HepG2 (cell line): ENCODE results near the gene MRPL38. TPM values are rescaled to one million over a fixed set of nuclear protein-coding genes. Genes with fewer than 3 reads are reported as not detected.

Experiments
- ATAC-seq: fragments of 200-7000 bp; cut with Tn5 transposase; 3 replicates; pipeline ENCODE4 v1.9.1; 2020; ENCODE audit warnings: mild to moderate bottlenecking, moderate library complexity
- BruUV-seq: library from RNA; stranded (reverse); fragments of 400-500 nt; replicated peaks from 2 replicates; lab custom pipeline; 2021; lab: Mats Ljungman, UMichigan
- CTCF ChIA-PET: fragments of 300-600 bp; formaldehyde crosslinking; extraction: SDS; loops from one replicate; lab custom pipeline; 2021; ENCODE audit warnings: low total read pairs, inconsistent platforms, low intra/inter-chr PET ratio; lab: Yijun Ruan, JAX
- POLR2A ChIA-PET: fragments of 350-600 bp; sonication (Branson Sonifier 250); formaldehyde crosslinking; loops from one replicate; lab custom pipeline; 2020; ENCODE audit warnings: antibody characterized with exemption, inconsistent platforms; lab: Yijun Ruan, JAX
- DNase-seq: peaks from one replicate; pipeline ENCODE4 v3.0.0-alpha.2; 2015; ENCODE audit warnings: low spot score
- FAIRE-seq: peaks from 3 replicates; lab custom pipeline; 2011; peaks lifted over from hg19 to GRCh38; lab: Jason Lieb, UNC
- H2AFZ ChIP-seq: one replicate; pipeline ENCODE4 v1.6.1; 2011; ENCODE audit warnings: low read length, inconsistent platforms
- H3K27ac ChIP-seq: fragments of 300-600 bp; 3 replicates; pipeline ENCODE4 v1.8.0; 2011; ENCODE audit warnings: mixed run types, mild to moderate bottlenecking, mixed read lengths, low read length, inconsistent platforms; ENCODE audit not compliant: insufficient read depth; ENCODE audit errors: extremely low read length
- H3K27me3 ChIP-seq, 2 experiments: fragments of 200-600 bp in 1 of 2; 2 replicates in 1 of 2; 3 replicates in 1 of 2; pipeline versions ENCODE4 v1.6.0 to v1.8.0; 2011; ENCODE audit warnings: low read length in 2 of 2, mild to moderate bottlenecking in 2 of 2, moderate library complexity in 2 of 2, inconsistent platforms in 1 of 2; ENCODE audit not compliant: insufficient read depth in 2 of 2, control insufficient read depth in 1 of 2
- H3K36me3 ChIP-seq, 2 experiments: fragments of 200-600 bp in 1 of 2; replicated peaks in 1 of 2; 2 replicates in 1 of 2; 3 replicates in 1 of 2; pipeline versions ENCODE4 v1.5.1 to v1.8.0; 2011; ENCODE audit warnings: low read length in 2 of 2, inconsistent platforms in 1 of 2; ENCODE audit not compliant: insufficient read depth in 2 of 2, control insufficient read depth in 1 of 2
- H3K4me1 ChIP-seq: 2 replicates; pipeline ENCODE4 v1.5.1; 2012; ENCODE audit warnings: low read length, inconsistent platforms; ENCODE audit not compliant: insufficient read depth
- H3K4me2 ChIP-seq: 2 replicates; pipeline ENCODE4 v1.6.0; 2011; ENCODE audit warnings: low read depth, low read length, inconsistent platforms
- H3K4me3 ChIP-seq, 3 experiments: fragments of 200-600 bp in 1 of 3; sonication (generic), shearing (Covaris generic) in 1 of 3; replicated peaks in 1 of 3; 2 replicates each; pipeline ENCODE4 v1.5.1; 2011 to 2016; ENCODE audit warnings: low read length in 3 of 3, inconsistent platforms in 2 of 3, low read depth in 2 of 3, mild to moderate bottlenecking in 2 of 3, control low read depth in 1 of 3, mixed read lengths in 1 of 3; ENCODE audit not compliant: insufficient read depth in 1 of 3
- H3K79me2 ChIP-seq: one replicate; pipeline ENCODE4 v1.6.1; 2011; ENCODE audit warnings: low read length, inconsistent platforms; ENCODE audit not compliant: insufficient read depth
- H3K9ac ChIP-seq: 2 replicates; pipeline ENCODE4 v1.6.0; 2011; ENCODE audit warnings: mild to moderate bottlenecking, low read depth, low read length, inconsistent platforms; ENCODE audit not compliant: insufficient read depth
- H3K9me3 ChIP-seq: 2 replicates; pipeline ENCODE4 v1.5.1; 2012; ENCODE audit warnings: mild to moderate bottlenecking, low read length
- H4K20me1 ChIP-seq: 2 replicates; pipeline ENCODE4 v1.6.0; 2011; ENCODE audit warnings: inconsistent platforms, mild to moderate bottlenecking, low read length, moderate library complexity; ENCODE audit not compliant: insufficient read depth
- AHR ChIP-seq: IDR thresholded peaks from 2 replicates; pipeline ENCODE4 v1.6.1; 2018; ENCODE audit warnings: missing genetic modification reagents, missing compliant biosample characterization
- EED ChIP-seq: sonication (generic); formaldehyde crosslinking; IDR thresholded peaks from 2 replicates; pipeline ENCODE4 v1.5.0; 2020; ENCODE audit warnings: mild to moderate bottlenecking, missing genetic modification reagents
- MBNL3 ChIP-seq: fragments of 250-450 bp; sonication (Bioruptor Pico); conservative IDR thresholded peaks from 2 replicates; pipeline ENCODE4 v1.8.0; 2022; ENCODE audit warnings: mild to moderate bottlenecking, inconsistent platforms
- THRA ChIP-seq: sonication (generic); formaldehyde crosslinking; IDR thresholded peaks from 2 replicates; pipeline ENCODE4 v1.4.0; 2020; ENCODE audit warnings: missing genetic modification reagents, borderline replicate concordance
- ZMAT3 ChIP-seq: sonication (generic); formaldehyde crosslinking; conservative IDR thresholded peaks from 2 replicates; pipeline ENCODE4 v1.7.0; 2021; ENCODE audit warnings: missing genetic modification reagents
- ZNF557 ChIP-seq: sonication (generic); formaldehyde crosslinking; IDR thresholded peaks from 2 replicates; pipeline ENCODE4 v1.4.0; 2020; ENCODE audit warnings: missing genetic modification reagents
- ZNF558 ChIP-seq: sonication (generic); formaldehyde crosslinking; IDR thresholded peaks from 2 replicates; pipeline ENCODE4 v1.9.0; 2022; ENCODE audit warnings: mild to moderate bottlenecking, missing genetic modification reagents, borderline replicate concordance
- ZNF660 ChIP-seq: sonication (generic); formaldehyde crosslinking; IDR thresholded peaks from 2 replicates; pipeline ENCODE4 v1.5.1; 2020; ENCODE audit warnings: mild to moderate bottlenecking, low read depth, missing genetic modification reagents, borderline replicate concordance
- ZNF879 ChIP-seq: sonication (generic); formaldehyde crosslinking; IDR thresholded peaks from 2 replicates; pipeline ENCODE4 v1.8.1; 2023; ENCODE audit warnings: missing genetic modification reagents
- WGBS: methylation state at CpG from one replicate; pipeline ENCODE4 v1.1.6; 2017; ENCODE audit warnings: low lambda C conversion rate; 5-methylcytosine and 5-hydroxymethylcytosine counted together
- in situ Hi-C: cut with HindIII; loops from 2 replicates; pipeline ENCODE4 v1.10.0; 2017; ENCODE audit warnings: low pct_unique_long_range_greater_than_20kb; ENCODE audit not compliant: extremely low pct_ligation_motif_present
- intact Hi-C: fragments of 100-400 bp; cut with micrococcal nuclease; formaldehyde crosslinking; loops from one replicate; pipeline ENCODE4 v1.10.0; 2022; ENCODE audit not compliant: unreplicated experiment
- polyA plus RNA-seq, 8 experiments: library from polyadenylated mRNA; depleted of rRNA in 3 of 8; stranded (reverse) in 7 of 8; unstranded in 1 of 8; fragments of >200 nt; fragmentation: Illumina TruSeq in 4 of 8; extraction: Trizol in 4 of 8; gene quantifications; 2 replicates each; pipeline versions ENCODE4 v1.2.1 to v1.2.3, GENCODE V29; 2011 to 2016; ENCODE audit warnings: low read depth in 4 of 8, missing spikeins in 1 of 8, mixed read lengths in 1 of 8; ENCODE audit not compliant: insufficient read depth in 1 of 8
- total RNA-seq, 5 experiments: library from RNA; depleted of rRNA; stranded (reverse); fragments of >200 nt; fragmentation: Illumina TruSeq; extraction: Trizol; gene quantifications; 2 replicates each; pipeline ENCODE4 v1.2.3, GENCODE V29; 2016; ENCODE audit warnings: low read depth in 1 of 5
- TF ChIP-seq, protein P1 (sequence below): sonication (generic); formaldehyde crosslinking; conservative IDR thresholded peaks from 2 replicates; pipeline ENCODE4 v1.4.0; 2020; ENCODE audit warnings: mild to moderate bottlenecking, missing genetic modification reagents, moderate library complexity
- TF ChIP-seq, protein P2 (sequence below): sonication (generic); formaldehyde crosslinking; IDR thresholded peaks from 2 replicates; pipeline ENCODE4 v1.4.0; 2020; ENCODE audit warnings: missing genetic modification reagents
- TF ChIP-seq, protein P3 (sequence below): sonication (generic); formaldehyde crosslinking; IDR thresholded peaks from 2 replicates; pipeline ENCODE4 v1.5.0; 2020; ENCODE audit warnings: mild to moderate bottlenecking, missing genetic modification reagents
- TF ChIP-seq, protein P4 (sequence below): sonication (generic); formaldehyde crosslinking; IDR thresholded peaks from 2 replicates; pipeline ENCODE4 v1.4.0; 2020; ENCODE audit warnings: missing genetic modification reagents, mild to moderate bottlenecking, borderline replicate concordance

MRPL38 gene
- total and polyA plus RNA-seq, 2 of the 13 experiments (the other 11 are each of a cell fraction or from before 2014, with no cell fraction given), result 83.7 to 125 TPM

DNA sequence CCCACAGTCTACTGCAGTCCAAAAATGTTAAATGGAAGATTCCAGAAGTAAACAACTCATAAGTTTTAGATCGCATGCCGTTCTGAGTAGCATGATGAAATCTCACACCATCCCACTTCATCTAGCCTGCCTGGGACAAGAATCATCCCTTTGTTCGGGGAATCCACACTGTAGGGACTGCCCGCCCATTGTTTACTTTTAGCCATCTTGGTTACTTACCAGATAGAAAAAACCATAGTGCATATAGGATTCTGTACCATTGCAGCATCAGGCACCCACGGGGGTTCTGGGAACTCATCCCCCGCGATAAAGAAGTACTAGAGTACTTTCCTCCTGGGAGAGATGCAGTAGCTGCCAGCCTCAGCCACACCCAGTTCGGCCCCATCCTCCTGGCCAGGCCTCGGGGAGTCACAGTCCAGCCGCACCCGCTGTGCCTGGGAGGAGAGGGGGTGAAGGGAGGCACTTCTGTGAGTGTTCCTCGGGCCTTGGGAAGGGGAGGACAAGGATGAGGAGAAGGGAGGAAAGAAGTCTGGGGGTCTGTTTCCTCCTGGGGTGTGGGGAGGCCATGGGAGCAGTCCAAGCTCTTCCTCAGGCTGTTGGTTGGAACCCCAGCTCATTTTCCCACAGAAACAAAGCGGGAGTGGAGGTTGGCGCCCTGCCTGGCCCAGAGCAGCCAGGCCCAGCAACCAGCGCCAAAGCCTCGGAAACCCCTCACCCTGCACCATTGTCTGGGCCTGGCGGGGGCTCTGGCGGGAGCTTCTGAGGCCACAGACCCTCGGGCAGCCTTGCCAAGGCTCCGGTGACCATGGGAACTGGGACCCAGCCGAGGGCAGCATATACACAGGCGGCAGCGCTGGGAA is 35.2 kb downstream of the MRPL38 start:
- CTCF ChIA-PET, result no interaction called here
- peak overlapping the region; percentile 84 for H3K4me2 ChIP-seq
- TF ChIP-seq ZNF557 (CRISPR knock-in tag) (no peak), ZNF558 (CRISPR knock-in tag) (no peak), ZNF660 (CRISPR knock-in tag) (no peak; the same call in 1 of the 2 replicates), MBNL3 (no peak), AHR (CRISPR knock-in tag) (0 out of 2 replicates have a peak, but pooled peaks have one; percentile 14), ZMAT3 (CRISPR knock-in tag) (no peak), THRA (CRISPR knock-in tag) (peak; percentile 53; the same call in 1 of the 2 replicates), EED (0 out of 2 replicates have a peak, but pooled peaks have one; percentile 49), ZNF879 (CRISPR knock-in tag) (no peak)
- TF ChIP-seq, protein P1, sequence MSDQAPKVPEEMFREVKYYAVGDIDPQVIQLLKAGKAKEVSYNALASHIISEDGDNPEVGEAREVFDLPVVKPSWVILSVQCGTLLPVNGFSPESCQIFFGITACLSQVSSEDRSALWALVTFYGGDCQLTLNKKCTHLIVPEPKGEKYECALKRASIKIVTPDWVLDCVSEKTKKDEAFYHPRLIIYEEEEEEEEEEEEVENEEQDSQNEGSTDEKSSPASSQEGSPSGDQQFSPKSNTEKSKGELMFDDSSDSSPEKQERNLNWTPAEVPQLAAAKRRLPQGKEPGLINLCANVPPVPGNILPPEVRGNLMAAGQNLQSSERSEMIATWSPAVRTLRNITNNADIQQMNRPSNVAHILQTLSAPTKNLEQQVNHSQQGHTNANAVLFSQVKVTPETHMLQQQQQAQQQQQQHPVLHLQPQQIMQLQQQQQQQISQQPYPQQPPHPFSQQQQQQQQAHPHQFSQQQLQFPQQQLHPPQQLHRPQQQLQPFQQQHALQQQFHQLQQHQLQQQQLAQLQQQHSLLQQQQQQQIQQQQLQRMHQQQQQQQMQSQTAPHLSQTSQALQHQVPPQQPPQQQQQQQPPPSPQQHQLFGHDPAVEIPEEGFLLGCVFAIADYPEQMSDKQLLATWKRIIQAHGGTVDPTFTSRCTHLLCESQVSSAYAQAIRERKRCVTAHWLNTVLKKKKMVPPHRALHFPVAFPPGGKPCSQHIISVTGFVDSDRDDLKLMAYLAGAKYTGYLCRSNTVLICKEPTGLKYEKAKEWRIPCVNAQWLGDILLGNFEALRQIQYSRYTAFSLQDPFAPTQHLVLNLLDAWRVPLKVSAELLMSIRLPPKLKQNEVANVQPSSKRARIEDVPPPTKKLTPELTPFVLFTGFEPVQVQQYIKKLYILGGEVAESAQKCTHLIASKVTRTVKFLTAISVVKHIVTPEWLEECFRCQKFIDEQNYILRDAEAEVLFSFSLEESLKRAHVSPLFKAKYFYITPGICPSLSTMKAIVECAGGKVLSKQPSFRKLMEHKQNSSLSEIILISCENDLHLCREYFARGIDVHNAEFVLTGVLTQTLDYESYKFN, result peak; percentile 78
- TF ChIP-seq, protein P2, sequence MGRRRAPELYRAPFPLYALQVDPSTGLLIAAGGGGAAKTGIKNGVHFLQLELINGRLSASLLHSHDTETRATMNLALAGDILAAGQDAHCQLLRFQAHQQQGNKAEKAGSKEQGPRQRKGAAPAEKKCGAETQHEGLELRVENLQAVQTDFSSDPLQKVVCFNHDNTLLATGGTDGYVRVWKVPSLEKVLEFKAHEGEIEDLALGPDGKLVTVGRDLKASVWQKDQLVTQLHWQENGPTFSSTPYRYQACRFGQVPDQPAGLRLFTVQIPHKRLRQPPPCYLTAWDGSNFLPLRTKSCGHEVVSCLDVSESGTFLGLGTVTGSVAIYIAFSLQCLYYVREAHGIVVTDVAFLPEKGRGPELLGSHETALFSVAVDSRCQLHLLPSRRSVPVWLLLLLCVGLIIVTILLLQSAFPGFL (CRISPR knock-in tag), result no peak
- TF ChIP-seq, protein P3, sequence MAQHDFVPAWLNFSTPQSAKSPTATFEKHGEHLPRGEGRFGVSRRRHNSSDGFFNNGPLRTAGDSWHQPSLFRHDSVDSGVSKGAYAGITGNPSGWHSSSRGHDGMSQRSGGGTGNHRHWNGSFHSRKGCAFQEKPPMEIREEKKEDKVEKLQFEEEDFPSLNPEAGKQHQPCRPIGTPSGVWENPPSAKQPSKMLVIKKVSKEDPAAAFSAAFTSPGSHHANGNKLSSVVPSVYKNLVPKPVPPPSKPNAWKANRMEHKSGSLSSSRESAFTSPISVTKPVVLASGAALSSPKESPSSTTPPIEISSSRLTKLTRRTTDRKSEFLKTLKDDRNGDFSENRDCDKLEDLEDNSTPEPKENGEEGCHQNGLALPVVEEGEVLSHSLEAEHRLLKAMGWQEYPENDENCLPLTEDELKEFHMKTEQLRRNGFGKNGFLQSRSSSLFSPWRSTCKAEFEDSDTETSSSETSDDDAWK, result no peak
- TF ChIP-seq, protein P4, sequence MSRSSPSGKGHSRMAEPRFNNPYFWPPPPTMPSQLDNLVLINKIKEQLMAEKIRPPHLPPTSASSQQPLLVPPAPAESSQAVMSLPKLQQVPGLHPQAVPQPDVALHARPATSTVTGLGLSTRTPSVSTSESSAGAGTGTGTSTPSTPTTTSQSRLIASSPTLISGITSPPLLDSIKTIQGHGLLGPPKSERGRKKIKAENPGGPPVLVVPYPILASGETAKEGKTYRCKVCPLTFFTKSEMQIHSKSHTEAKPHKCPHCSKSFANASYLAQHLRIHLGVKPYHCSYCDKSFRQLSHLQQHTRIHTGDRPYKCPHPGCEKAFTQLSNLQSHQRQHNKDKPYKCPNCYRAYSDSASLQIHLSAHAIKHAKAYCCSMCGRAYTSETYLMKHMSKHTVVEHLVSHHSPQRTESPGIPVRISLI (CRISPR knock-in tag), result peak; percentile 95

More for the DNA sequence above, 35.2 kb downstream of the MRPL38 start:
- peak overlapping the region; percentile 85 for H3K9ac ChIP-seq
- in situ Hi-C loops (no loop called here), intact Hi-C loops (loop anchor here (2.0 kb wide), 1 partner anchor 15 kb away; the partner anchor contains the start of gene WBP2)
- peak; percentile 99 for DNase-seq
- WGBS, result 15% methylated on average over 16 of the region's 23 CpGs
- H3K27ac ChIP-seq, result peak overlapping the region; percentile 83
- H3K36me3 ChIP-seq, result peaks cover 1 to 8% of the 10 kb centered on the region in 2 experiments; a peak in 3 of 5 replicates
- H3K79me2 ChIP-seq, result peaks cover 9% of the 10 kb centered on the region
- H2AFZ ChIP-seq, result no peak overlapping the region
- BruUV-seq, result TSS peak; percentile 87
- H4K20me1 ChIP-seq, result no peaks in the 10 kb centered on the region; the same call in 1 of the 2 replicates
- peak; percentile 52 for ATAC-seq
- POLR2A ChIA-PET, result interaction anchor here (1.0 to 13.8 kb wide), 8 partner anchors 8 to 105 kb away, joined by 3 to 454 read pairs (median 14); partner anchors contain the start of genes GALK1, TRIM47, TRIM65 and UNC13D
- H3K4me3 ChIP-seq, result peak overlapping the region; percentile 59 to 75 (median 59)
- FAIRE-seq, result peak; percentile 96
- H3K4me1 ChIP-seq, result peaks cover 94% of the 10 kb centered on the region
- H3K9me3 ChIP-seq, result no peaks in the 10 kb centered on the region
- no peaks in the 10 kb centered on the region for H3K27me3 ChIP-seq
